Measurements from ENCODE around the gene TEX12. TPM values are rescaled to one million over a fixed set of nuclear protein-coding genes. Genes with fewer than 3 reads are reported as not detected.

Gene TEX12, protein sequence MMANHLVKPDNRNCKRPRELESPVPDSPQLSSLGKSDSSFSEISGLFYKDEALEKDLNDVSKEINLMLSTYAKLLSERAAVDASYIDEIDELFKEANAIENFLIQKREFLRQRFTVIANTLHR
- 1 to 10 TPM in 2 of 4 donors, not detected in 2; 1.1 to 1.2 TPM for total RNA-seq

DNA sequence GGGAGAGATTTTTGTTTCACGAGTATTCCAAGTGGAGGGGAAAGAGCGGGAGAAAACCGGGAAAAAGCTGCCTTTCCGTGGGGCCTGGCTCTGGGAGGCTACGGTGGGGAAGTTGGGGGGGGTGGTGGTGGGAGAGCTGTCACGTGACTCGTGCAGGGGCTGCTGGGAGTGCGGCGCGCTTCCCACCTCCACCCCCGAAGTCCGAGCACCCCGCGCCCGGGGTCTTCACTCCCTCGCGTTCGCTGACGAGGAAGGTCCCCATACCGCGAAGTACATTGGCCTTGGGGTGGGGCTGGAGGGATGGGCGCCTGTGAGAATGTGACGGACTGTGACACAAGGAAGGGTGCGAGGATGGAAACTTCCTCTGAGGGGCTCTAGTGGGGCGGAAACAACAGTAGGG, at the start of gene TEX12:
TEX12 (plus strand) TSS at position 228 of the 400 bp plus-strand sequence. CDS start 1,897 bp downstream, outside the sequence.
- Histone ChIP-seq H3K36me3 (no peaks in the 10 kb centered on the region), H3K27me3 (no peaks in the 10 kb centered on the region), H3K4me1 (peaks cover 24% of the 10 kb centered on the region), H3K4me3 (no peak within 1 kb of the TSS), H3K9me3 (no peaks in the 10 kb centered on the region), H3K27ac (peak within 1 kb of the TSS; percentile 7)
- no peak for DNase-seq (ENCODE audit: low spot score in 2 of 2)
- TF ChIP-seq EP300 (IDR thresholded peaks at IDR 0.05) (no peak), POLR2AphosphoS5 (IDR thresholded peaks at IDR 0.05) (no peak), POLR2A (IDR thresholded peaks at IDR 0.05) (no peak)
- TF ChIP-seq, protein P1, sequence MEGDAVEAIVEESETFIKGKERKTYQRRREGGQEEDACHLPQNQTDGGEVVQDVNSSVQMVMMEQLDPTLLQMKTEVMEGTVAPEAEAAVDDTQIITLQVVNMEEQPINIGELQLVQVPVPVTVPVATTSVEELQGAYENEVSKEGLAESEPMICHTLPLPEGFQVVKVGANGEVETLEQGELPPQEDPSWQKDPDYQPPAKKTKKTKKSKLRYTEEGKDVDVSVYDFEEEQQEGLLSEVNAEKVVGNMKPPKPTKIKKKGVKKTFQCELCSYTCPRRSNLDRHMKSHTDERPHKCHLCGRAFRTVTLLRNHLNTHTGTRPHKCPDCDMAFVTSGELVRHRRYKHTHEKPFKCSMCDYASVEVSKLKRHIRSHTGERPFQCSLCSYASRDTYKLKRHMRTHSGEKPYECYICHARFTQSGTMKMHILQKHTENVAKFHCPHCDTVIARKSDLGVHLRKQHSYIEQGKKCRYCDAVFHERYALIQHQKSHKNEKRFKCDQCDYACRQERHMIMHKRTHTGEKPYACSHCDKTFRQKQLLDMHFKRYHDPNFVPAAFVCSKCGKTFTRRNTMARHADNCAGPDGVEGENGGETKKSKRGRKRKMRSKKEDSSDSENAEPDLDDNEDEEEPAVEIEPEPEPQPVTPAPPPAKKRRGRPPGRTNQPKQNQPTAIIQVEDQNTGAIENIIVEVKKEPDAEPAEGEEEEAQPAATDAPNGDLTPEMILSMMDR (IDR thresholded peaks at IDR 0.05), result no peak
- 88% methylated on average over 25 of the region's 25 CpGs for WGBS

DNA sequence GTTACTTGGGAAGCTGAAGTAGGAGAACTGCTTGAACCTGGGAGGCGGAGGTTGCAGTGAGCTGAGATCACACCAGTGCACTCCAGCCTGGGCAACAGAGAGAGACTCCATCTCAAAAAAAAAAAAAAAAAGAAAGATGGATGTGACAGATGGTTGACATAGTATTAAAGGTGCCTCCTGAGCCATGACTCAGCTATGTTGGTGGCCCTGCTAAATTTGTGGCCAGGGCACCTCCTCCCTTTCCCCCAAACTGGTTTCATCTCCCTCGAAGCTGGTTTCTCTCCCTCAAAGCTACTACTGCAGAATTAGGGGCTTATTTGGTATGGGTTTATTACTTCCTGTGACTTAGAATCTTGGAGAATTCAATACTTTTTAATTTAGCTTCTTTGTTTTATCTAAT, 49.0 kb upstream of the TEX12 start:
- 80% methylated on average over 2 of the region's 2 CpGs for WGBS
- Histone ChIP-seq H3K36me3 (no peaks in the 10 kb centered on the region), H3K4me1 (peaks cover 18% of the 10 kb centered on the region), H3K4me3 (no peak overlapping the region), H3K27me3 (no peaks in the 10 kb centered on the region), H3K9me3 (no peaks in the 10 kb centered on the region), H3K27ac (no peak overlapping the region)
- DNase-seq (ENCODE audit: low spot score in 2 of 2), result no peak
- TF ChIP-seq EP300 (IDR thresholded peaks at IDR 0.05) (no peak), POLR2AphosphoS5 (IDR thresholded peaks at IDR 0.05) (no peak), POLR2A (IDR thresholded peaks at IDR 0.05) (no peak)
- TF ChIP-seq, protein P1 (IDR thresholded peaks at IDR 0.05), result no peak

DNA sequence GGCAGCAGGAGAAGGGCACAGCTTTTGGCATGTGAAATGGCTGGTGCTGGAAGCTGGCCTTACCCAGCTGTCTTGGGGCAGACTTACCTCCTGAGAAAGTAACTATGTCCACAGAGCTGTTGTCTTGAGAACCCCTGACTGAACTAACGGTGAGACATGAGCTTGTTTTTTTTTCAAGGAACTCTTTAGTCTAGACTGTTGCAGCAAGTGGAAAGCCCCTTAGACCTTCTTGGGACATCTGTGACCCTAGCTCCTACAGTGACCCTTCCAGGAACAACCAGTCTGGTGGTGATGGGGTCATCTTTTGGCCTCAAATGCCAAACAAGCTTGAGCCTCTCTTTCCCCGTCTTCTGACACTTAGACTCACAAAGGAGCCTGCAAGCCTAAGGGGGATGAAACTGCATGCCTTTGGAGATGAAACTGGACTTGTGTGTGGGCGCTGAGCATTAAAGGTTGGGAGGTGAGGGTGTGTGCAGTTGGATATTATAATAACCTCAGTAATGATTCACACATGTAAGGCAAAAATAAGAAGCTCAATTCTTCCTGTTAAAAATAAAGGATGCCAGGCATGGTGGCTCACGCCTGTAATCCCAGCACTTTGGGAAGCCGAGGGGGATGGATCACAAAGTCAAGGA, 45.1 kb upstream of the TEX12 start:
- TF ChIP-seq POLR2A (IDR thresholded peaks at IDR 0.05), result no peak
- no peak for TF ChIP-seq POLR2AphosphoS5 (IDR thresholded peaks at IDR 0.05)
- no peak for TF ChIP-seq EP300 (IDR thresholded peaks at IDR 0.05)
- peak overlapping the region; percentile 24 for H3K27ac ChIP-seq
- DNase-seq (ENCODE audit: low spot score in 2 of 2), result no peak
- WGBS, result 83% methylated on average over 5 of the region's 5 CpGs
- H3K9me3 ChIP-seq, result no peaks in the 10 kb centered on the region
- H3K4me1 ChIP-seq, result peaks cover 13% of the 10 kb centered on the region
- no peaks in the 10 kb centered on the region for H3K27me3 ChIP-seq
- H3K36me3 ChIP-seq, result no peaks in the 10 kb centered on the region
- no peak overlapping the region for H3K4me3 ChIP-seq

DNA sequence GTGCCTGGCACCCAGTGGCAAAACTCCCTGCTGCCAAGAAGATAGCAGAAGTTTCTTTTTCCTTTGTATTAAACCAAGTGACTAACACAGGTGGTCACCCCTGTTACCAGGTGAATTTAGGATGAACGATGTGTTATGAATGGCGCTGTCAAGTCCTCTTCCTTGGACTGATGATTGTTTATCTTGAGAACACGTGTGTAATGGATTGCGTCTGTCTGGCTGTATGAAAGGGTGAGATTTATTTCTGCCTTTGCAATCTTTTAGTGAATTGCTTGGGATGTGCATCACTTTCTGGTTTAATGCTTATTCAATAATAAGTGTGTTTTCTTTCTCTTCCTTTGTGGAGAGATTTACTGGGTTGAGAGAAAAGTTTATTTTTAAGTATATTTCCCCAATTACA, 44.0 kb upstream of the TEX12 start:
- 67% methylated on average over 4 of the region's 4 CpGs for WGBS

DNA sequence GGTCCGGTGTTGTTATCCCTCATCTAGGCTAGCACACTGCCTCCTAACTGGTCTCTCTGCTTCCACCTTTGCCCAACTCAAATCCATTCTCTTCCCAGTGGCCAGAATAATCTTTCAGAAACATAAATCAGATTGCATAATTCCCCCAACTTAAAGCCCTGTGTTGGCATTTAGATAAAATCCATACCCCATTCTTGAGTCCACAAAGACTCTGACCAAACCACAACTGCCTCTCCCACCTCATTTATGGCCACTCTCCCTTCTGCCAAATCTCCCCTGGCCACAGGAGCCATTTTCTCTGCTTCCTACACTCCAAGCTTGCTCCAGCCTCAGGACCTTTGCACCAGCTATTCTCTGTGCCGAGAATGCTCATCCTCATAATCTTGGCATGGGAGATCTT, 40.1 kb upstream of the TEX12 start:
- Histone ChIP-seq H3K27ac (no peak overlapping the region), H3K27me3 (no peaks in the 10 kb centered on the region), H3K9me3 (no peaks in the 10 kb centered on the region), H3K4me3 (no peak overlapping the region), H3K36me3 (no peaks in the 10 kb centered on the region), H3K4me1 (peaks cover 34% of the 10 kb centered on the region)
- no peak for DNase-seq (ENCODE audit: low spot score in 2 of 2)
- 90% methylated on average over 2 of the region's 2 CpGs for WGBS
- TF ChIP-seq POLR2A (IDR thresholded peaks at IDR 0.05) (no peak), EP300 (IDR thresholded peaks at IDR 0.05) (no peak), POLR2AphosphoS5 (IDR thresholded peaks at IDR 0.05) (no peak)
- TF ChIP-seq, protein P1 (IDR thresholded peaks at IDR 0.05), result no peak

More for the DNA sequence above, 44.0 kb upstream of the TEX12 start:
- Histone ChIP-seq H3K36me3 (no peaks in the 10 kb centered on the region), H3K4me1 (peaks cover 15% of the 10 kb centered on the region), H3K27me3 (no peaks in the 10 kb centered on the region), H3K9me3 (no peaks in the 10 kb centered on the region), H3K4me3 (no peak overlapping the region), H3K27ac (no peak overlapping the region)
- DNase-seq (ENCODE audit: low spot score in 2 of 2), result no peak
- no peak for TF ChIP-seq POLR2AphosphoS5 (IDR thresholded peaks at IDR 0.05)

DNA sequence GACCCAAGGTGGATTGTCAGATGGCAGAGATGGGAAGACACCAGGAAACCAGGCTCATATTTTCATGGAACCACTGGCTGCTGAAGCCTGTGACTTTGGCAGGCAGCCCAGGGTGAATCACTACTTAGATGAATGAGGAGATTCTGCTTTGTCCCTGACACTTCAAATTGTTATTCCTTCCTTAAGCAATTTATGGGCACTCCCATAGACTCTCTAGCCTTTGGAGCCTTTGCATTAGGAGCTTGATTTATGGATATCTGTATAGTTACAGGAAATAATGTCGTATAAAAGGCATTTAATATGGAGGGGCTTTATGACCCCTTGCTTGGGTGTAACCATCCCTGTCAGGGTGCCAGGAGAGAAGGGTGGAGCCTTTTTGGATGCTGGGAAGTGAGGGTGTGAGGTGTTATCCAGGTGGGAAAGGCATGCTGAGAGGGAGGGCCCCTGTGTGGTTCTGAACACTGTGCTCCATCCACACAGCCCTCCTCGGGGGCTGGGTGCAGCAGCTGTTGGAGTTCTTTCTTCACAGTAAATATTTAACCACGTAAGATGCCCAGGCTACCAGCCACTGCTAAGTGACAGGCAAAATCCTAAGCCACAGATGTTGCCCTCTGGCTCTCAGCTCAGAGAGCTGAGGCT, 38.6 kb upstream of the TEX12 start:
- H3K27ac ChIP-seq, result peak overlapping the region; percentile 81
- H3K36me3 ChIP-seq, result no peaks in the 10 kb centered on the region
- no peak for TF ChIP-seq POLR2AphosphoS5 (IDR thresholded peaks at IDR 0.05)
- peak in 1 of 2 donors; percentile 77 for DNase-seq (ENCODE audit: low spot score in 2 of 2)
- H3K27me3 ChIP-seq, result no peaks in the 10 kb centered on the region
- 46% methylated on average over 3 of the region's 3 CpGs for WGBS
- peaks cover 37% of the 10 kb centered on the region for H3K4me1 ChIP-seq
- H3K9me3 ChIP-seq, result no peaks in the 10 kb centered on the region
- H3K4me3 ChIP-seq, result no peak overlapping the region
